ENCODE data around the gene SRA1. TPM values are rescaled to one million over a fixed set of nuclear protein-coding genes. Genes with fewer than 3 reads are reported as not detected.
A peak's percentile ranks its signal among the peaks of the same experiment; 100 is the strongest.
"Not testable (repeated sequence)": the region's sequence is repeated elsewhere in the genome, so short reads cannot be mapped to it uniquely, and the experiment has no call there.

SRA1 gene
- total RNA-seq, 2 experiments from 2014 or later, result 38.0 to 39.6 TPM

DNA sequence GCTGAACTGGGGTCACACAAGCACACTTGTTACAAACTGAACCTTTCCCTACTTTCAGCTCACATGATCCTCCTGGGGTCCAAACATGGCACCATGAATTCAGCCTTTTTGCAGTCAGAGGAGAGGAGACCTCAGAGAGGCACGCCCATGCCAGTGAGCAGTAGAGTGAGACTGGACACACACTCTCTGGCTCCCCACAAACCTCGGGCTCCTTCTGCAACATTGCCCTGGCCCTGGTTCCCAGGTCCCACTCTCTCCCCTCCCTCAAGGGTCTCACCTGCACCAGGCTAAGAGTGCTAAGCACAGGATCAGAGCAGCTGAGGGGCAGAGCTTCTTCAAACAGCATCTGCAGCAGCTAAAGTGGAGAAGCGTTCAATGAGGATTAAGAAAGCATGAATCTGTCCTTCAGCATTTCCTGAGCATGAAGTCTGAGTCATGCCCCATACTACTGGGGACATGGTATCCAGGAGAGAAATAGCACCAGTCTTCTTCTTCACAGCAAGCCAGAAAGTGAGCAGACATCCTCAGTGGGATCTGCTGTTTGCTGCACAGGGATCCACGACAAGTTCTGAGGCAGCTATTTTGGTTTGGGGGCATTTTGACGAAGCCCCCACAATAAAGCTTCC lies 34.6 kb upstream of the SRA1 start:
- Mint-ChIP-seq H3K4me3 (no peak overlapping the region), H3K4me1 (ENCODE audit: low read depth) (no peaks in the 10 kb centered on the region), H3K36me3 (ENCODE audit: low read depth) (no peaks in the 10 kb centered on the region), H3K27ac (no peak overlapping the region), H3K9me3 (no peaks in the 10 kb centered on the region), H3K27me3 (ENCODE audit: low read depth) (peaks cover 2% of the 10 kb centered on the region)
- CTCF ChIA-PET, result interaction anchor here (0.7 kb wide), 1 partner anchor 240 kb away, joined by 3 read pairs; no protein-coding TSS in a partner anchor
- no peak for DNase-seq
- intact Hi-C loops (cut with micrococcal nuclease), result no loop called here

GRCh38 chr5:140590861-140591260 lies 33.6 kb upstream of the SRA1 start:
- H3K36me3 Mint-ChIP-seq (ENCODE audit: low read depth), result no peaks in the 10 kb centered on the region
- CTCF ChIA-PET, result no interaction called here

DNA sequence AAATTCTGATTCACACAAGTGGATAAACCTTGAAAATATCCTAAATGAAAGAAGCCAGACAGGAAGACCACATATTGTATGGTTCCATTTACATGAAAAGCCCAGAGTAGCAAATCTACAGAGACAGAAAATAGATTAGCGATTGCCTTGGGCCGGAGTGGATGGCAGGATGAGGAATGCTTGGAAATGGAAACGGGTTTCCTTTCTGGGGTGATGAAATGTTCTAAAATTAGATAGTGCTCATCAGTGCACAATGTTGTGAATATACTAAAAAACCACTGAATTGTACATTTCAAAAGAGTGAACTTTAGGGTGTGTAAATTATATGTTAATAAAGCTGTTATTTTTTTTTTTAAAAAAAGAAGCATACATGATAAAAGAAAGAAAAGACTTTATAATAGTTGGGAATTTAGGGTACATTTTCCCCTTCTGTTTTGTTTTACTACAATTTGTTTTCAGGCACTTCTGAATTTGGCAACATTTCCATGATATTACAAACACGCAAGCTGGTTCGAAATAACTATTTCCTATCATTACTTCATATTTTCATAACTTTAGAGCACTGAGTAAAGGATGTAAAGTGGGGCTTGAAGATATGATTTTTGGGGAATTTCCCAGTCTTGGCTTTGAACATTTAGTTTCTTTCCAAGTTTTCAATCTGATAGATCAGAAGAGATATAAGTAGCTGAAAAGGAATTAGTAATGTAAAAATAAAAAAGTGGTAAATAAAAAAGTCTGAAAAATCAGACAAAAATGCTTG lies 31.2 kb upstream of the SRA1 start:
- H3K27ac Mint-ChIP-seq, result no peak overlapping the region
- H3K27me3 Mint-ChIP-seq (ENCODE audit: low read depth), result no peaks in the 10 kb centered on the region
- CTCF ChIA-PET, result no interaction called here
- no peaks in the 10 kb centered on the region for H3K36me3 Mint-ChIP-seq (ENCODE audit: low read depth)
- no peak overlapping the region for H3K4me3 Mint-ChIP-seq
- intact Hi-C loops (cut with micrococcal nuclease), result no loop called here
- no peaks in the 10 kb centered on the region for H3K4me1 Mint-ChIP-seq (ENCODE audit: low read depth)
- DNase-seq, result no peak
- peaks cover under 1% of the 10 kb centered on the region for H3K9me3 Mint-ChIP-seq

More at GRCh38 chr5:140590861-140591260, 33.6 kb upstream of the SRA1 start:
- intact Hi-C loops (cut with micrococcal nuclease), result no loop called here
- H3K9me3 Mint-ChIP-seq, result no peaks in the 10 kb centered on the region
- no peak overlapping the region for H3K4me3 Mint-ChIP-seq
- peaks cover 2% of the 10 kb centered on the region for H3K27me3 Mint-ChIP-seq (ENCODE audit: low read depth)
- no peak for DNase-seq
- H3K4me1 Mint-ChIP-seq (ENCODE audit: low read depth), result no peaks in the 10 kb centered on the region
- no peak overlapping the region for H3K27ac Mint-ChIP-seq

GRCh38 chr5:140587495-140587894 lies 30.2 kb upstream of the SRA1 start:
- no peak overlapping the region for H3K27ac Mint-ChIP-seq

GRCh38 chr5:140579188-140579747 lies 22.0 kb upstream of the SRA1 start:
- H3K4me1 Mint-ChIP-seq (ENCODE audit: low read depth); DNase-seq; intact Hi-C loops (cut with micrococcal nuclease); H3K36me3 Mint-ChIP-seq (ENCODE audit: low read depth); H3K27me3 Mint-ChIP-seq (ENCODE audit: low read depth); H3K27ac Mint-ChIP-seq; H3K9me3 Mint-ChIP-seq; H3K4me3 Mint-ChIP-seq: not testable (repeated sequence)
- CTCF ChIA-PET, result interaction anchor here (0.6 to 1.3 kb wide), 2 partner anchors 14 to 540 kb away, joined by 3 read pairs; no protein-coding TSS in a partner anchor

More at GRCh38 chr5:140587495-140587894, 30.2 kb upstream of the SRA1 start:
- Mint-ChIP-seq H3K9me3 (peaks cover 2% of the 10 kb centered on the region), H3K36me3 (ENCODE audit: low read depth) (no peaks in the 10 kb centered on the region), H3K4me1 (ENCODE audit: low read depth) (no peaks in the 10 kb centered on the region), H3K27me3 (ENCODE audit: low read depth) (no peaks in the 10 kb centered on the region), H3K4me3 (no peak overlapping the region)
- no peak for DNase-seq
- intact Hi-C loops (cut with micrococcal nuclease), result no loop called here
- CTCF ChIA-PET, result no interaction called here

DNA sequence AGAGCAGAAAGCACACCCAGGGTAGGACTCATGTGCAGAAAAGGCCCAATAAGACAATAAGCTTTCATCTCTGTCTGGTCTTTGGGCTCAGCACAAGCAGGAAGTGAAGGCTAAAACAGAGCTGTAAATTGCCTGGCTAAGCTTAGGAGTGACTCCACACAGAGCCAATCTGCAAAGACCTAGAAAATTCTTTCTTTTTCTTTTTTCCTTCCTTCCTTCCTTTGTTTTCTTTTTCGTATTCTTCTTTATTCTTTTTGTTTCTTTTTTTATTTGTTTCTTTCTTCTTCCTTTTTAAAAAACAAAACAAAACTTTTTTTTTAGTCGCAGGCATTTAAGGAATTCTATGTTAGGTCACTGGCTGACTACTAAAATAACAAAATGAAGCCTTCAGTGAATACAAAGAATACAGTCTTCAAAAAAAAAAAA lies 19.5 kb upstream of the SRA1 start:
- intact Hi-C loops (cut with micrococcal nuclease), result no loop called here
- Mint-ChIP-seq H3K4me1 (ENCODE audit: low read depth) (peaks cover 7% of the 10 kb centered on the region), H3K4me3 (no peak overlapping the region), H3K9me3 (no peaks in the 10 kb centered on the region), H3K27ac (no peak overlapping the region), H3K36me3 (ENCODE audit: low read depth) (no peaks in the 10 kb centered on the region), H3K27me3 (ENCODE audit: low read depth) (no peaks in the 10 kb centered on the region)
- CTCF ChIA-PET, result interaction anchor here (1.2 to 1.3 kb wide), 2 partner anchors 56 to 58 kb away, joined by 3 to 4 read pairs; partner anchors contain the start of gene CD14
- no peak for DNase-seq

GRCh38 chr5:140575309-140575708 lies 18.0 kb upstream of the SRA1 start:
- Mint-ChIP-seq H3K4me3 (no peak overlapping the region), H3K36me3 (ENCODE audit: low read depth) (peaks cover 5% of the 10 kb centered on the region), H3K4me1 (ENCODE audit: low read depth) (peaks cover 8% of the 10 kb centered on the region), H3K27ac (no peak overlapping the region), H3K27me3 (ENCODE audit: low read depth) (no peaks in the 10 kb centered on the region), H3K9me3 (no peaks in the 10 kb centered on the region)
- CTCF ChIA-PET, result no interaction called here
- peak; percentile 44 for DNase-seq
- intact Hi-C loops (cut with micrococcal nuclease), result loop anchor here (1.0 kb wide), 1 partner anchor 145 kb away; no protein-coding TSS in a partner anchor

- CTCF ChIA-PET, result interaction anchor here (1.3 to 1.8 kb wide), 2 partner anchors 9 to 207 kb away, joined by 3 to 4 read pairs; partner anchors contain the start of gene SLC35A4
- H3K4me1 Mint-ChIP-seq (ENCODE audit: low read depth), result peaks cover 18% of the 10 kb centered on the region
- peaks cover 10% of the 10 kb centered on the region for H3K36me3 Mint-ChIP-seq (ENCODE audit: low read depth)
- H3K4me3 Mint-ChIP-seq, result no peak overlapping the region
- intact Hi-C loops (cut with micrococcal nuclease), result no loop called here
- no peak for DNase-seq
- H3K27me3 Mint-ChIP-seq (ENCODE audit: low read depth), result no peaks in the 10 kb centered on the region
- no peaks in the 10 kb centered on the region for H3K9me3 Mint-ChIP-seq
- no peak overlapping the region for H3K27ac Mint-ChIP-seq
Observed at GRCh38 chr5:140574165-140574564, 16.9 kb upstream of the SRA1 start.

DNA sequence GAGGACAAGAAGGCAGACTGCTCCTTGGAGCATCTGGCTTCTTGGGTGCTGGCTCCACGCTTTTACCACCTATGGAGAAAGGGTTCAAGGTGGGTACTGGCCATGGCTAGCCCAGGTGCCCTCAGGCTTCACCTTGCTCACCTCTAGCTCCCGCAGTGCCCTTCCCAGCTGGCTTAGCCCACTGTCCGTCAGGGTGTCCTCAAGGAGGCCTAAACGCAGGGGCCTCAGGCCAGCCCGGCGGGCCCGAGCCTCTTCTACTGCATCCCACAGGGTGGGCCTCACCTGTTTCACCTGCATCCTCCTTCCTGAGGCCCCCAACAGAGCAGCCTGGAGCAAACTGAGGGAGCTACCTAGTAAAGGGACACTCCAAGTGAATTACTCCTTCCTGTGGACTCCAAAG lies 16.4 kb upstream of the SRA1 start:
- no peak overlapping the region for H3K4me3 Mint-ChIP-seq
- intact Hi-C loops (cut with micrococcal nuclease), result no loop called here
- H3K4me1 Mint-ChIP-seq (ENCODE audit: low read depth), result peaks cover 23% of the 10 kb centered on the region
- CTCF ChIA-PET, result interaction anchor here (0.6 to 1.8 kb wide), 3 partner anchors 8 to 206 kb away, joined by 3 to 4 read pairs (median 3); partner anchors contain the start of gene SLC35A4
- H3K9me3 Mint-ChIP-seq, result no peaks in the 10 kb centered on the region
- H3K36me3 Mint-ChIP-seq (ENCODE audit: low read depth), result peaks cover 11% of the 10 kb centered on the region
- no peak for DNase-seq
- no peak overlapping the region for H3K27ac Mint-ChIP-seq
- H3K27me3 Mint-ChIP-seq (ENCODE audit: low read depth), result no peaks in the 10 kb centered on the region

- intact Hi-C loops (cut with micrococcal nuclease), result no loop called here
- Mint-ChIP-seq H3K4me1 (ENCODE audit: low read depth) (peaks cover 41% of the 10 kb centered on the region), H3K27ac (no peak overlapping the region)
Observed at GRCh38 chr5:140571105-140571504, 13.8 kb upstream of the SRA1 start.

DNA sequence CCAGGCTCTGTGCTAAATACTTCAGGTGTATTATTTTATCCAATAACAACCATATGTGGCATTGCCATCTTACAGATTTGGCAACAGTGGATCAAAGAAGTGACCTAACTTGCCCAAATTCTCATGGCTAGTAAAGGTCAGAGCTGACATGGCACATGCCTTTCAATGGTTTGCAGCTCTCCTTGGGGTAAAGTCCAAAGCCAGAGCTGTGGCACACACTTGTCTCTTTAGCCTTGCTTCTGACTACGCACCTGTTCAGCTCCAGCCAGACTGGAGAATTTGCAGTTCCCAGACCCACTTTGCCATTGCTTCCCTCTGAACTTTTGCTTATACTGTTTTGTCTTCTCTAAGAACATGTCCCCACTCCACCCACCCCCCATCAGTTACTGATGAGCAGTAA lies 13.2 kb upstream of the SRA1 start:
- no peak overlapping the region for H3K4me3 Mint-ChIP-seq
- H3K36me3 Mint-ChIP-seq (ENCODE audit: low read depth), result peaks cover 27% of the 10 kb centered on the region
- DNase-seq, result no peak
- H3K9me3 Mint-ChIP-seq, result no peaks in the 10 kb centered on the region
- H3K27me3 Mint-ChIP-seq (ENCODE audit: low read depth), result no peaks in the 10 kb centered on the region
- intact Hi-C loops (cut with micrococcal nuclease), result no loop called here
- H3K4me1 Mint-ChIP-seq (ENCODE audit: low read depth), result peaks cover 45% of the 10 kb centered on the region
- H3K27ac Mint-ChIP-seq, result no peak overlapping the region
- CTCF ChIA-PET, result interaction anchor here (0.6 to 1.5 kb wide), 3 partner anchors 23 to 197 kb away, joined by 3 to 4 read pairs (median 3); partner anchors contain the start of gene EIF4EBP3

More at GRCh38 chr5:140571105-140571504, 13.8 kb upstream of the SRA1 start:
- CTCF ChIA-PET, result interaction anchor here (1.7 kb wide), 1 partner anchor 19 kb away, joined by 4 read pairs; no protein-coding TSS in a partner anchor
- Mint-ChIP-seq H3K27me3 (ENCODE audit: low read depth) (no peaks in the 10 kb centered on the region), H3K9me3 (no peaks in the 10 kb centered on the region), H3K4me3 (no peak overlapping the region), H3K36me3 (ENCODE audit: low read depth) (peaks cover 25% of the 10 kb centered on the region)
- no peak for DNase-seq

DNA sequence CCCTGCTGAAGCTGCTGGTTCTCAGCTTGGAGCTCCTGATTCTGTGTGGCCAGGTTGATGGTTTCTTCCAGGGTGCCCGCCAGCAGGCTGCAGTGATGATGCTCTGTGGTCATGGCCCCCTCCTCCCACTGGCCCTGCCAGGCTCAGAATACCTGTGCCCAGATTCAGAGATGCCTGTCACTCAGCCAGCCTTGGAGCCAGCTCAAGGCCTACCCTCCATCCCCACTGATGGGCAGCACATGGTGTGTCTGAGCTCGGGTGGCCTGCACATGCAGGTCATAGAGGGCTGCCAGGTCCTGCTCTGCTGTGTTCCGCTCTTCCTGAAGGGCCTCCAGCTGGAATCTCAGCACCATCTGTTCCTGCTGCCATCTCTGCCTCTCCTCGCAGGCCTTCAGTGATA lies 12.8 kb upstream of the SRA1 start:
- intact Hi-C loops (cut with micrococcal nuclease), result no loop called here
- no peak for DNase-seq
- H3K27me3 Mint-ChIP-seq (ENCODE audit: low read depth), result no peaks in the 10 kb centered on the region
- CTCF ChIA-PET, result interaction anchor here (0.6 to 1.6 kb wide), 5 partner anchors 22 to 196 kb away, joined by 3 to 6 read pairs (median 3); partner anchors contain the start of gene EIF4EBP3
- peaks cover 30% of the 10 kb centered on the region for H3K36me3 Mint-ChIP-seq (ENCODE audit: low read depth)
- H3K4me3 Mint-ChIP-seq, result no peak overlapping the region
- peaks cover 47% of the 10 kb centered on the region for H3K4me1 Mint-ChIP-seq (ENCODE audit: low read depth)
- H3K9me3 Mint-ChIP-seq, result no peaks in the 10 kb centered on the region
- H3K27ac Mint-ChIP-seq, result peak overlapping the region; percentile 87

All from activated naive CD4-positive, alpha-beta T cell treated with anti-CD3 and anti-CD28 coated beads for 36 hours (primary cell).